ENCODE measurements around the gene GMDS.

Gene GMDS

GRCh38 chr6:2086326-2086965 lies 159.0 kb downstream of the GMDS start:
- DNase-seq, result no peak

- DNase-seq, result no peak
These were observed 159.7 kb downstream of the GMDS start for GRCh38 chr6:2085657-2086056.

- DNase-seq, result no peak
These were observed 164.0 kb downstream of the GMDS start for GRCh38 chr6:2081155-2082138.

GRCh38 chr6:2078888-2079287 lies 166.5 kb downstream of the GMDS start:
- no peak for DNase-seq

- DNase-seq, result no peak
These were observed 167.6 kb downstream of the GMDS start for GRCh38 chr6:2077826-2078225.

- no peak for DNase-seq
These were observed 171.9 kb downstream of the GMDS start for GRCh38 chr6:2073476-2073875.

- DNase-seq, result no peak
These were observed 173.0 kb downstream of the GMDS start for GRCh38 chr6:2072453-2072852.

- DNase-seq, result no peak
These were observed 181.9 kb downstream of the GMDS start for GRCh38 chr6:2063547-2063946.

- no peak for DNase-seq
These were observed 183.5 kb downstream of the GMDS start for GRCh38 chr6:2061880-2062279.

GRCh38 chr6:2055911-2056310 lies 189.5 kb downstream of the GMDS start:
- no peak for DNase-seq

- DNase-seq, result no peak
These were observed 190.3 kb downstream of the GMDS start for GRCh38 chr6:2055143-2055542.

- DNase-seq, result no peak
These were observed 190.8 kb downstream of the GMDS start for GRCh38 chr6:2054516-2055067.

GRCh38 chr6:2053691-2054090 lies 191.7 kb downstream of the GMDS start:
- no peak for DNase-seq

GRCh38 chr6:2047855-2048254 lies 197.6 kb downstream of the GMDS start:
- DNase-seq, result no peak

GRCh38 chr6:2044192-2044591 lies 201.2 kb downstream of the GMDS start:
- no peak for DNase-seq

- no peak for DNase-seq
These were observed 202.3 kb downstream of the GMDS start for GRCh38 chr6:2042956-2043648.

GRCh38 chr6:2038092-2038491 lies 207.3 kb downstream of the GMDS start:
- no peak for DNase-seq

- DNase-seq, result no peak
These were observed 208.0 kb downstream of the GMDS start for GRCh38 chr6:2037237-2037926.

GRCh38 chr6:2036710-2037023 lies 208.7 kb downstream of the GMDS start:
- no peak for DNase-seq

- no peak for DNase-seq
These were observed 209.3 kb downstream of the GMDS start for GRCh38 chr6:2035826-2036709.

- DNase-seq, result no peak
These were observed 210.4 kb downstream of the GMDS start for GRCh38 chr6:2035046-2035445.

GRCh38 chr6:2034256-2034655 lies 211.1 kb downstream of the GMDS start:
- DNase-seq, result no peak

All from NCI-H1436 treated with DMSO at 0.1 percent for 48 hours (cell line).